ENCODE measurements around the gene ZEB1.

The ZEB1 gene

DNA sequence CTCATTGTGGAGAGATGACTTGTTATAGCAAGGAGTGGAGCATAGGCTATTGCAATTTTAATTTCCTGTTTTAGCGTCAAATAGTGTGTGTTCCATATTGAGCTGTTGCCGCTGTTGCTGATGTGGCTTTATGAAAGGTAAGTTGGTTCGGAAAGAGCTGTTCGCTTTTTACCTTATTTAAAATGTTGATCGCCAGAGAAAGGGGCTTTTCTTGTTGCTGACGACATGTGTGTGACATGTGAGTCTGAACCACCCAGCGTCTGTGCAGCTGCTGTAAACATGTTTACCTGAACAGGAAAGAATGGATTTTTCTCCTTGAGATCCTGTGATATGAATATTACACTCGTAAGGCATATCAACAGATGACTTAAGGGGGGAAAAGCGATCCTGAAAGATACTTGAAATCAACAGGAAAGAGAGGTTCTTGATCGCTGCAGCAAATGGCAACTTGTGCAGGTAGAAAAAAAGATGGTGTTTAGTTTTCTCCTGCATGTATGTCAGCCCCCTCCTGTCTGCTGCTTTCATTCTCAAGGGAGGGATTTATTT is 2.5 kb downstream of the ZEB1 start:
- DNase-seq (ENCODE audit: low spot score) = no peak
- ChIA-PET CTCF (interaction anchor here (0.6 kb wide), 1 partner anchor 429 kb away, joined by 3 read pairs; no protein-coding TSS in a partner anchor), POLR2A (ENCODE audit: low non-redundant PET) (no interaction called here)
- no peak overlapping the region for H3K27ac ChIP-seq
- TF ChIP-seq, protein P1, sequence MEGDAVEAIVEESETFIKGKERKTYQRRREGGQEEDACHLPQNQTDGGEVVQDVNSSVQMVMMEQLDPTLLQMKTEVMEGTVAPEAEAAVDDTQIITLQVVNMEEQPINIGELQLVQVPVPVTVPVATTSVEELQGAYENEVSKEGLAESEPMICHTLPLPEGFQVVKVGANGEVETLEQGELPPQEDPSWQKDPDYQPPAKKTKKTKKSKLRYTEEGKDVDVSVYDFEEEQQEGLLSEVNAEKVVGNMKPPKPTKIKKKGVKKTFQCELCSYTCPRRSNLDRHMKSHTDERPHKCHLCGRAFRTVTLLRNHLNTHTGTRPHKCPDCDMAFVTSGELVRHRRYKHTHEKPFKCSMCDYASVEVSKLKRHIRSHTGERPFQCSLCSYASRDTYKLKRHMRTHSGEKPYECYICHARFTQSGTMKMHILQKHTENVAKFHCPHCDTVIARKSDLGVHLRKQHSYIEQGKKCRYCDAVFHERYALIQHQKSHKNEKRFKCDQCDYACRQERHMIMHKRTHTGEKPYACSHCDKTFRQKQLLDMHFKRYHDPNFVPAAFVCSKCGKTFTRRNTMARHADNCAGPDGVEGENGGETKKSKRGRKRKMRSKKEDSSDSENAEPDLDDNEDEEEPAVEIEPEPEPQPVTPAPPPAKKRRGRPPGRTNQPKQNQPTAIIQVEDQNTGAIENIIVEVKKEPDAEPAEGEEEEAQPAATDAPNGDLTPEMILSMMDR (conservative IDR thresholded peaks at IDR 0.05; ENCODE audit: low read depth) = no peak

DNA sequence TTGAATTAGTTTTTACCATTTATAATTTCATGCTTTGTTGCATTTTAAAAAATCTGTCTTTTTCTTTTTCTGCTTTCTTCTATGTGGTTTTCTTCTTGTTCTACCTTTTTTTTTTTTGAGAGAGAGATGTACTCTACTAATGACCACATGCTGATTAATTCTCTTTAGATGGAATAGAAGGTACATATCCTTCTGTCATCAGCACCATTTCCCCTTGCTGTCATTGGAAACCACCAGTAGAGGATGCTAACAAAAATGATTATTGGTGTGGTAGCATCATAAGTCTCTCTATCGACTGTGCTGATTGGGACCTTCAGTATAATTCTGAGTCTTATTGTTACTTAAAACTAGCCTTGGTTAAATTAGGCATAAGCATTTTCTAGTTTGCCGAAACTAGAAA is 3.6 kb downstream of the ZEB1 start:
- ChIA-PET CTCF (no interaction called here), POLR2A (ENCODE audit: low non-redundant PET) (no interaction called here)
- DNase-seq (ENCODE audit: low spot score) = no peak
- TF ChIP-seq, protein P1 (conservative IDR thresholded peaks at IDR 0.05; ENCODE audit: low read depth) = no peak; the same call in 1 of the 2 replicates
- no peak overlapping the region for H3K27ac ChIP-seq

DNA sequence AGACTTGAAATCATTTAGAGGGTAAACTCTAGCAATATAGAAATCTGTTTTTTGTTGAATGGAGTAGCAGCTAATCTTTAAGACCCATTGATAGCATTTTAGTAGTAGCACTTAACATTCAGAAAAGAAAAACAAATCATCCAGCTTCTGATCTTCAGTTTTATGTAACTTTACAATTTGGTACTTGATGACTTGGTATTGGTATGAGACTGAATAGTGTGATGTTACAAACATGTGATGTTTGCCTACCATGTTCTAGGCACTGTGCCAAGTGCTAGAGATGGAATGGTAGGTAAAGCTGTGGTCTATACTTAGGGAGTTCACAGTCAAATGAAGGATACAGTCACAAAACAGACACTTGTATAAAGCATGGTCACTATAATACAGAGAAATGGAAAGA is 21.3 kb downstream of the ZEB1 start:
- no peak for DNase-seq (ENCODE audit: low spot score)
- TF ChIP-seq, protein P1 (conservative IDR thresholded peaks at IDR 0.05; ENCODE audit: low read depth) = no peak
- POLR2A ChIA-PET (ENCODE audit: low non-redundant PET) = no interaction called here
- H3K27ac ChIP-seq = no peak overlapping the region
- CTCF ChIA-PET = no interaction called here

DNA sequence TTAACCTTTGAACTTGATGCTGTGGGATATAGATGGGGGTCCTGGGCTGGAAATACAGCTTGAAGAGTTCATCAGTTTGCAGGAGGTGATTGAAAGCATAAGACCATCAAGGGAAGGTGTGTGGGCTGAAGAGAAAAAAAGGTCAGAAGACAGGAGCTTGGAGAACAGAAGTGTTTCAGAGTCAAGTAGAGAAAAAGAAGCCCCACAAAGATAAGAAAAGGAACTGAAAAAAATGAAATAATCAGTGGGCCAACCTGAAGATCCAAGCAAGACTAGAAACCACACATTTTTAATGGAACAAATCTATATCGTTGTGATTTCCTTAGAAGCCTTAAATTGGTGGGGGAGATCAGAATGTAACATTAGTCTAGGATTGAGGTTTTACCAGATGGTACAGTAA is 22.5 kb downstream of the ZEB1 start:
- POLR2A ChIA-PET (ENCODE audit: low non-redundant PET) = no interaction called here
- no peak overlapping the region for H3K27ac ChIP-seq
- no peak for DNase-seq (ENCODE audit: low spot score)
- CTCF ChIA-PET = no interaction called here
- TF ChIP-seq, protein P1 (conservative IDR thresholded peaks at IDR 0.05; ENCODE audit: low read depth) = no peak

DNA sequence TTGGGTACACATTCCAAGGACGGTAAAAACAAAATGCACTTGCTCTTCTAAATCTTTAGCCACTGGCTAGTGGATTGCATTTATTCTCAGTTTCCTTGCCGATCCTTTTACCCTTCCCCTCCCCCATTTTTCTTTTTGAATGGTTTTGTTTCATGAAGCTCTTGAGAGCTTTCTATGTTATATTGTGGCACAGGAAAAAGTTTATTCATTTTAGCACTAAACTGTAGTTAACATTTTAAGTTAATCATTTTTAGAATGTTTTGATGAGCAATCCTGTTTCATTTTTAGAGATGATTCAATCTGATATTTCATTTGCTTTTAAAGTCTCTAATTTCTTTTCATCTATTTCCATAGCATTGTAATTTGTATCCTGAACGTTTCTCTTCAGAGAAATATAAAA is 24.0 kb downstream of the ZEB1 start:
- POLR2A ChIA-PET (ENCODE audit: low non-redundant PET) = no interaction called here
- H3K27ac ChIP-seq = no peak overlapping the region
- CTCF ChIA-PET = interaction anchor here (0.9 kb wide), 1 partner anchor 8 kb away, joined by 3 read pairs; no protein-coding TSS in a partner anchor
- DNase-seq (ENCODE audit: low spot score) = no peak
- TF ChIP-seq, protein P1 (conservative IDR thresholded peaks at IDR 0.05; ENCODE audit: low read depth) = no peak

DNA sequence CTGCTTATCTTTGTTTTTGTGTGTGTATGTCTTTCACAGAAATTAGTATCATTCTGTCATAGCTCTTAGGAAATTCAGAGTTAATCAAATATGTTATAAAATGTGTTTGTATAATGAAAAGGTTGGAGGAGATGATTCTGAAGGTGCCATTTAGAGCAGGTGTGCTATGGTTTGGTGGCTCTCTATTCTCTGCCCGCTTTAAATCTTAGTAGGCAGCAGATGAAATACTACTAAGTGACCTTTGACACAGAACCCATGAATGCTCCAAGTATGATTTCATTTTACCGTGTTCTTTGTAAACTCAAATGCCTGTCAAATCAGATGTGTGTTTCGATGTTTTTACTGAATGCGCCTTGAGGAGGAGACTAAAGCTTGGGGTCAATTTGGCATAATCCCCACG is 24.5 kb downstream of the ZEB1 start:
- H3K27ac ChIP-seq = no peak overlapping the region
- TF ChIP-seq, protein P1 (conservative IDR thresholded peaks at IDR 0.05; ENCODE audit: low read depth) = no peak
- ChIA-PET CTCF (interaction anchor here (0.9 kb wide), 1 partner anchor 9 kb away, joined by 3 read pairs; no protein-coding TSS in a partner anchor), POLR2A (ENCODE audit: low non-redundant PET) (no interaction called here)
- DNase-seq (ENCODE audit: low spot score) = no peak
